Breast epithelium (tissue), 3 donors: Measurements from ENCODE around the gene SLC38A11.

Source experiments
- POLR2AphosphoS5 ChIP-seq, 3 donors: sonication (generic); formaldehyde crosslinking; IDR thresholded peaks; one replicate each; pipeline ENCODE4 v1.6.1; 2017; ENCODE audit warnings: antibody characterized with exemption in 3 of 3
- TF ChIP-seq, protein P1 (sequence below), 3 donors: fragments of 450-650 bp; IDR thresholded peaks; one replicate each; pipeline ENCODE4 v1.5.1; 2016 to 2017; ENCODE audit warnings: antibody characterized with exemption in 3 of 3, mild to moderate bottlenecking in 3 of 3, moderate library complexity in 3 of 3

DNA sequence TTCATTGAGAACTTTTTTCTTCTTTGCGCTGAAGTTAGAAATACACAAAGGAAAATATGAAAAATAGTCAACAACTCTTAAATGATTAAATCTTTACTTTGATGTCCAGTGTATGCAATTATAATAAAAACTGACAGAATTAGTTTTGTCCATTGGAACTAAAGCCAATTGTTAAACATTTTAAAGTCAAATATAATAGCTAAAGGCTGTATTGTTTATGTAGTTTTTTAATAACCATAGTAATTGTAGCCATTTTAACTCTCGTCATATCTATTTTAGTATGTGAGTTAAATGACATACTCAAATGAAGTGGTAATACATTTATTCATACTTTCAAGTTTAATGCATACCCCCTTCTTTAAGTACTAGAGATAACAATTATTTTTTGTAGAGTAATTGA is 109.0 kb downstream of the SLC38A11 start:
- TF ChIP-seq, protein P1, sequence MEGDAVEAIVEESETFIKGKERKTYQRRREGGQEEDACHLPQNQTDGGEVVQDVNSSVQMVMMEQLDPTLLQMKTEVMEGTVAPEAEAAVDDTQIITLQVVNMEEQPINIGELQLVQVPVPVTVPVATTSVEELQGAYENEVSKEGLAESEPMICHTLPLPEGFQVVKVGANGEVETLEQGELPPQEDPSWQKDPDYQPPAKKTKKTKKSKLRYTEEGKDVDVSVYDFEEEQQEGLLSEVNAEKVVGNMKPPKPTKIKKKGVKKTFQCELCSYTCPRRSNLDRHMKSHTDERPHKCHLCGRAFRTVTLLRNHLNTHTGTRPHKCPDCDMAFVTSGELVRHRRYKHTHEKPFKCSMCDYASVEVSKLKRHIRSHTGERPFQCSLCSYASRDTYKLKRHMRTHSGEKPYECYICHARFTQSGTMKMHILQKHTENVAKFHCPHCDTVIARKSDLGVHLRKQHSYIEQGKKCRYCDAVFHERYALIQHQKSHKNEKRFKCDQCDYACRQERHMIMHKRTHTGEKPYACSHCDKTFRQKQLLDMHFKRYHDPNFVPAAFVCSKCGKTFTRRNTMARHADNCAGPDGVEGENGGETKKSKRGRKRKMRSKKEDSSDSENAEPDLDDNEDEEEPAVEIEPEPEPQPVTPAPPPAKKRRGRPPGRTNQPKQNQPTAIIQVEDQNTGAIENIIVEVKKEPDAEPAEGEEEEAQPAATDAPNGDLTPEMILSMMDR (IDR thresholded peaks at IDR 0.05), result no peak
- TF ChIP-seq POLR2AphosphoS5 (IDR thresholded peaks at IDR 0.05), result no peak
